Measurements from ENCODE around the gene KRTAP12-4.
"Not testable (repeated sequence)": the region's sequence is repeated elsewhere in the genome, so short reads cannot be mapped to it uniquely, and the experiment has no call there.

KRTAP12-4 gene

GRCh38 chr21:44653656-44654575, 543 bp downstream of the KRTAP12-4 start:
- no peak for DNase-seq

GRCh38 chr21:44653123-44653522, 1.3 kb downstream of the KRTAP12-4 start:
- no peak for DNase-seq

- DNase-seq = no peak
These were observed 3.3 kb downstream of the KRTAP12-4 start for GRCh38 chr21:44650973-44651675.

GRCh38 chr21:44650265-44650972, 4.0 kb downstream of the KRTAP12-4 start:
- DNase-seq = no peak

GRCh38 chr21:44649521-44650100, 4.8 kb downstream of the KRTAP12-4 start:
- no peak for DNase-seq

GRCh38 chr21:44648557-44649311, 5.7 kb downstream of the KRTAP12-4 start:
- DNase-seq = no peak

- DNase-seq = no peak
These were observed 7.3 kb downstream of the KRTAP12-4 start for GRCh38 chr21:44647222-44647552.

GRCh38 chr21:44646366-44647221, 7.9 kb downstream of the KRTAP12-4 start, which contains the start of gene KRTAP10-11:
Gene KRTAP10-11, plus strand, starts transcription at chr21:44646414. Its CDS starts 45 bp downstream, at chr21:44646459.
- not testable (repeated sequence) for DNase-seq

- DNase-seq = no peak
These were observed 9.6 kb downstream of the KRTAP12-4 start for GRCh38 chr21:44644878-44645277.

- DNase-seq = no peak
These were observed 10.6 kb downstream of the KRTAP12-4 start for GRCh38 chr21:44643741-44644310.

- no peak for DNase-seq
These were observed 13.7 kb downstream of the KRTAP12-4 start for GRCh38 chr21:44640761-44641160.

- DNase-seq = no peak
These were observed 15.2 kb downstream of the KRTAP12-4 start for GRCh38 chr21:44639331-44639655.

GRCh38 chr21:44638506-44639330, 15.7 kb downstream of the KRTAP12-4 start:
- DNase-seq = not testable (repeated sequence)

GRCh38 chr21:44637851-44638348, 16.6 kb downstream of the KRTAP12-4 start:
- not testable (repeated sequence) for DNase-seq

- no peak for DNase-seq
These were observed 17.2 kb downstream of the KRTAP12-4 start, which contains the start of gene KRTAP10-10 for GRCh38 chr21:44637018-44637850. Gene KRTAP10-10, plus strand, starts transcription at chr21:44637356. Its CDS starts 62 bp downstream, at chr21:44637418.

GRCh38 chr21:44636209-44637017, 18.0 kb downstream of the KRTAP12-4 start:
- DNase-seq = no peak

GRCh38 chr21:44632067-44632466, 22.4 kb downstream of the KRTAP12-4 start:
- DNase-seq = no peak

- DNase-seq = no peak
These were observed 24.0 kb downstream of the KRTAP12-4 start for GRCh38 chr21:44630440-44630839.

Measured in NCI-H1048 (cell line).